Ishikawa (cell line): ENCODE results near the gene NTM.

Source experiments
- CEBPB ChIP-seq: IDR thresholded peaks from 2 replicates; pipeline ENCODE4 v1.6.1; 2012
- CREB1 ChIP-seq: IDR thresholded peaks from 2 replicates; pipeline ENCODE4 v1.6.1; 2012; ENCODE audit warnings: low read depth
- EGR1 ChIP-seq: IDR thresholded peaks from 2 replicates; pipeline ENCODE4 v1.6.1; 2012
- EP300 ChIP-seq: IDR thresholded peaks from 2 replicates; pipeline ENCODE4 v1.6.1; 2012; ENCODE audit warnings: borderline replicate concordance
- FOXM1 ChIP-seq: IDR thresholded peaks from 2 replicates; pipeline ENCODE4 v1.6.1; 2012; ENCODE audit warnings: low read depth, borderline replicate concordance
- MAX ChIP-seq: IDR thresholded peaks from 2 replicates; pipeline ENCODE4 v1.6.1; 2012
- NFIC ChIP-seq: IDR thresholded peaks from 2 replicates; pipeline ENCODE4 v1.6.1; 2012
- RAD21 ChIP-seq: IDR thresholded peaks from 2 replicates; pipeline ENCODE4 v1.6.1; 2012; ENCODE audit warnings: low read depth
- REST ChIP-seq: IDR thresholded peaks from 2 replicates; pipeline ENCODE4 v1.6.1; 2012; ENCODE audit warnings: low read depth, mild to moderate bottlenecking
- TAF1 ChIP-seq: IDR thresholded peaks from 2 replicates; pipeline ENCODE4 v1.6.1; 2012; ENCODE audit warnings: low read depth, mild to moderate bottlenecking
- TCF12 ChIP-seq: IDR thresholded peaks from 2 replicates; pipeline ENCODE4 v1.6.1; 2012; ENCODE audit warnings: low read depth
- TEAD4 ChIP-seq: IDR thresholded peaks from 2 replicates; pipeline ENCODE4 v1.6.1; 2012
- YY1 ChIP-seq: IDR thresholded peaks from 2 replicates; pipeline ENCODE4 v1.6.1; 2012; ENCODE audit warnings: low read depth
- ZBTB7A ChIP-seq: IDR thresholded peaks from 2 replicates; pipeline ENCODE4 v1.6.1; 2012; ENCODE audit warnings: low read depth
- TF ChIP-seq, protein P1 (sequence below): IDR thresholded peaks from 2 replicates; pipeline ENCODE4 v1.6.1; 2012

NTM gene

DNA sequence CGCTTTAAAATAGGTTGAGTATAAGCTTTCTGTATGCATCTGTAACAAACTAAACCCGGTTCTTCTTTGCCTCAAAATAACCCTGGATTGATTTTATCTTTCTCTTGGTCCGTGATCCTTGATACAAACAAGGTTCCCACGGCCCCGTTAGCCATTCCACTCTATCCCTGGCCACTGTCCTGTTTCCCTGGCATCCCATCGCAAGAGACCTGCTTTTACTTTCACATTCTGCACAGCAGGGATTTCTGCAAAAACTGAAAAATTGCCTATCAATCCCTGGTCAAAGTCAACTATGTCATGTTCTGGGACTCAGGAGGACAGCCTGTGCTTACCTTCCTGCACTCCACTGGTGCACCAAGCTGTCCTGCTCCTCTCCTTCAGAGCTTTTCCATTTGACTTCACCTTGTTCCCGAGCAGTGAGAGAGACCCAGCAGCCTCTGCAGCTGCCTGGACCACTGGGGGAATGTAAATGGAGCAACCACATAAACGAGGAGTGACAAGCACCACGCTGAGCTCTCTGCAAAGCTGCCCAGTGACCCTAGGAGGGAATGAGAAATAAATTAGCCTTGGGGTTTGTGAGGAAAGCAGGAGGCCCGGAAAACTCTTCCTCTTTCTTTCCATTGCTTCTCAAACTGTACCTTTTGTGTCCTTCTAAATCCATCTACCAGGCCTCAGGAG, 175.9 kb downstream of the NTM start:
- TF ChIP-seq FOXM1 (no peak), EGR1 (no peak), TAF1 (no peak), TEAD4 (no peak), RAD21 (no peak), CEBPB (no peak), REST (no peak), CREB1 (no peak), ZBTB7A (no peak), NFIC (no peak), YY1 (no peak), MAX (no peak), EP300 (no peak), TCF12 (no peak)
- TF ChIP-seq, protein P1, sequence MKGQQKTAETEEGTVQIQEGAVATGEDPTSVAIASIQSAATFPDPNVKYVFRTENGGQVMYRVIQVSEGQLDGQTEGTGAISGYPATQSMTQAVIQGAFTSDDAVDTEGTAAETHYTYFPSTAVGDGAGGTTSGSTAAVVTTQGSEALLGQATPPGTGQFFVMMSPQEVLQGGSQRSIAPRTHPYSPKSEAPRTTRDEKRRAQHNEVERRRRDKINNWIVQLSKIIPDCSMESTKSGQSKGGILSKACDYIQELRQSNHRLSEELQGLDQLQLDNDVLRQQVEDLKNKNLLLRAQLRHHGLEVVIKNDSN: no peak

DNA sequence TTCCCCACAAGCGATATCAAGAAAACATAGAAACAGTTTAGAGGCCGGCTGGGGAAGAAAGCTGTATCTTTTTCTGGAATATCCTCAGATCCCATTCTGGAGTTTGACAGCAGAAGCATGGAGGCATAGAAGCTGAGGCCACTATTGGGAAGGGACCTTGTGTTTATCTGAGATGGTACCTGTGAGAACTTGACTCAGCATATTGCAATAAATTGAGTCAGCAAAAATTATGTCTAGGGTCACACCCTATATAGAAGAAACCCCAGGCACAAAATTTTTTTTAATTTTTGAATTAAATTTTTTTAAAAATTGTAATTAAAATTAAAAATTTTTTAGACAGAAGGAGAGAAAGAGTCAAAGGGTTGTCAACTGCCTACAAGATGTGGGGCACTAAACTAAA, 178.7 kb downstream of the NTM start:
- TF ChIP-seq YY1: no peak
- TF ChIP-seq TCF12: no peak
- TF ChIP-seq NFIC: no peak
- no peak for TF ChIP-seq MAX
- no peak for TF ChIP-seq CREB1
- TF ChIP-seq RAD21: no peak
- no peak for TF ChIP-seq TEAD4
- no peak for TF ChIP-seq FOXM1
- TF ChIP-seq EGR1: no peak
- no peak for TF ChIP-seq TAF1

DNA sequence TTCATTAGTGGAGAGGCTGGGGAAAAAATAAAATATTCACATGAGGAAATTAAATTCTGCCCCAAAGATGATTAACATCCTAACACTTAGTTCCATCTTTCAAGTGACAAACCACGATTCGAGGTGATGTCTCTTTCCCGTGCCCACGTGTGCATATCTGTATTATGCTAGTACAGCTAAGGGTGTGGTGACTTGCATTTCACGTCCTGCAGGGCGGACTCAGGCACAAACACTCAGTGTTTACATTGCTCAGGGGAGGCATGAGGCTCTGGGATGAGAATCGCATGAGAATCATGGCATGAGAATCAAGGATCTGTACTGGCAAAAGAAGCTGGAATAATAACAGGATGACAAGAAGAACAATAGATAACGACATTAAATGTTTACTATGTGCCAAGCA, 179.4 kb downstream of the NTM start:
- TF ChIP-seq FOXM1 (no peak), TEAD4 (no peak)

DNA sequence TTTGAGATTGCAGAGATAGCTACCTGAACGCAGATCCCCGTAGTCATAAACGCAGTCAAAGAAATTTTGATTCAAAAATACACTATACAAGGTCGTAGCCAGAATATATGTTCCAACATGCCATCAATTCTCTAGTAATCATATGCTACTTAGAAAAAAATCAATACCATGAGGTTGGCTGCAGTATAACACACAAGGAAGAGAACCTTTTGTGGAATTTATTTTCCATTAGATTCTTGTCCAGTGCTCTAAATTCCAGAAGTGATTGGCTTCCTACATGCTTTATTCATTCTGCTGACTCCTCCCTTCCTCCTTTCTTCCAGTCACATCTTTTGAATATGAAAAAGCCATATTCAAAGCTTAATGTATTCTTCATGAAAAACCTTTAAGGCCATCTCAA, 189.9 kb downstream of the NTM start:
- TF ChIP-seq CREB1 (no peak), TAF1 (no peak), NFIC (no peak)

GRCh38 chr11:131561501-131561900, 191.1 kb downstream of the NTM start:
- TF ChIP-seq, protein P1: no peak
- TF ChIP-seq FOXM1 (no peak), REST (no peak), NFIC (no peak), MAX (no peak), TEAD4 (no peak), TAF1 (no peak), YY1 (no peak), EP300 (no peak), TCF12 (no peak), CREB1 (no peak), EGR1 (no peak), CEBPB (no peak), RAD21 (no peak), ZBTB7A (no peak)

GRCh38 chr11:131561972-131562371, 191.6 kb downstream of the NTM start:
- TF ChIP-seq TCF12: no peak
- TF ChIP-seq MAX: no peak
- TF ChIP-seq TAF1: no peak
- no peak for TF ChIP-seq CEBPB
- TF ChIP-seq FOXM1: no peak
- TF ChIP-seq EP300: no peak
- TF ChIP-seq RAD21: no peak
- no peak for TF ChIP-seq NFIC
- no peak for TF ChIP-seq ZBTB7A
- no peak for TF ChIP-seq REST
- TF ChIP-seq CREB1: no peak
- no peak for TF ChIP-seq TEAD4
- TF ChIP-seq EGR1: no peak
- TF ChIP-seq, protein P1: no peak
- no peak for TF ChIP-seq YY1
